Measurements from ENCODE around the gene FAM204A.

FAM204A gene

DNA sequence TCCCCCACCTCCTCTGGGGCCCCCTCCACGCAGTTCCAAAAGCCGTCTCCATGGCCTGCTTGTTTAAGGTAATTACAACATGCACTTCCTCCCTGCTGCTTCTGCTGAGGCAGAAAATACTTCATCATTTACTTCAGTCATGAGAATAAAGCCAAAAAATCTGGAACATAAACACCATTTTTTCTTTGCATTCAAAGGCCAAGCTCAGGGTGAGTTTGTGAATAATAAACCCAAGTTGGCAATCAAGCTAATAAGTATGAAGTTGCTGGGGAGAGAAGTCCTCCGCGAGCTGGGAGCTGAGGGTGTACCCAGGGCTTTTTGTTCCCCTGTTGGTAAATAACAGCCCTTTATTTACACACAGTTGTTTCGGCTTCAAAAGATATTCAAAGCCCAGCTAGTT, 70.5 kb downstream of the FAM204A start:
- no peak overlapping the region for H3K27ac ChIP-seq (ENCODE audit: low read length)
- no peak overlapping the region for H3K9ac ChIP-seq (ENCODE audit: low read depth, low read length)
- ATAC-seq (ENCODE audit: insufficient read depth, low read depth) = no peak

DNA sequence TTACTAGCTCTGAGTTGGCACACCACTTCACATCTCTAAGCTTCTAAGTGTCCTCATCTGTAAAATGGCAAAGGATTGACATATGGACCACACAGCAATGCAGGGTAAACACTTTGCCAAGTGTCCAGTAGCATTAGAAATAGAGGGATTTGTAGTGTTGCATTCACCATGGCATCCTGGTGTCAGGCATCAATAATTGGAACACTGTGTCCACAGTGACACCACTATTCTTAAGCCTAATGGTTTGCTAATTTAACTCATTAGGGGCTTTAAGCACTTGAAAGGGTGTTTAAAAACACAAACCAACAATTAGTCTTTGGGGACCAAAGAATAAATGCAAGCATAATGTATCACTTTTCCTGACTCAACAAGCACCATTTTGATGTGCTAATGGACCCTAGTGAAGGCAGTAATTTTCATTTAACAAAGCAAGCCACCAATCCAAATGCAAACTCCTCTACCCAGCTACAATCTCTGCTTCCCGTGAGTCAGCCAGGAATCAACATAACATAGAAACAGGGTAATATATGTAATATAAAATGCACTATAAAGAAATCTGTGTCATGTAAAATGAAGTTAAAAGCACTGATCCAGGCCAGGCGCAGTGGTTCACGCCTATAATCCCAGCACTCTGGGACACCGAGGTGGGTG, 75.9 kb downstream of the FAM204A start:
- H3K4me3 ChIP-seq (ENCODE audit: low read depth in 1 of 2, low read length in 2 of 2) = no peak overlapping the region
- DNase-seq = no peak
- H3K9ac ChIP-seq (ENCODE audit: low read depth, low read length) = no peak overlapping the region
- H4K20me1 ChIP-seq (ENCODE audit: insufficient read depth, low read length) = no peaks in the 10 kb centered on the region
- H3K36me3 ChIP-seq (ENCODE audit: insufficient read depth, low read length) = no peaks in the 10 kb centered on the region
- no peaks in the 10 kb centered on the region for H3K79me2 ChIP-seq (ENCODE audit: insufficient read depth, low read length)
- TF ChIP-seq CTCF (IDR thresholded peaks at IDR 0.05; ENCODE audit: borderline replicate concordance, extremely low read depth, low read length, poor library complexity, severe bottlenecking) (no peak), EZH2 (IDR thresholded peaks at IDR 0.05; ENCODE audit: borderline replicate concordance, low read depth, low read length, severe bottlenecking) (no peak)
- H3K27ac ChIP-seq (ENCODE audit: low read length) = no peak overlapping the region
- ATAC-seq (ENCODE audit: insufficient read depth, low read depth) = no peak
- no peaks in the 10 kb centered on the region for H3K4me1 ChIP-seq (ENCODE audit: insufficient read depth, low read length)
- peaks cover 39% of the 10 kb centered on the region for H3K27me3 ChIP-seq (ENCODE audit: insufficient read depth, low read length, poor library complexity)
- no peak overlapping the region for H2AFZ ChIP-seq (ENCODE audit: low read depth, low read length)
- no peaks in the 10 kb centered on the region for H3K9me3 ChIP-seq (ENCODE audit: insufficient read depth, low read length, severe bottlenecking)
- H3K4me2 ChIP-seq (ENCODE audit: insufficient read depth, low read length) = no peak overlapping the region

More for the DNA sequence above, 70.5 kb downstream of the FAM204A start:
- Histone ChIP-seq H3K36me3 (ENCODE audit: insufficient read depth, low read length) (no peaks in the 10 kb centered on the region), H4K20me1 (ENCODE audit: insufficient read depth, low read length) (no peaks in the 10 kb centered on the region), H3K9me3 (ENCODE audit: insufficient read depth, low read length, severe bottlenecking) (no peaks in the 10 kb centered on the region), H3K4me3 (ENCODE audit: low read depth in 1 of 2, low read length in 2 of 2) (no peak overlapping the region), H3K4me2 (ENCODE audit: insufficient read depth, low read length) (no peak overlapping the region), H3K4me1 (ENCODE audit: insufficient read depth, low read length) (no peaks in the 10 kb centered on the region), H3K27me3 (ENCODE audit: insufficient read depth, low read length, poor library complexity) (peaks cover 30% of the 10 kb centered on the region), H3K79me2 (ENCODE audit: insufficient read depth, low read length) (no peaks in the 10 kb centered on the region), H2AFZ (ENCODE audit: low read depth, low read length) (no peak overlapping the region)
- TF ChIP-seq CTCF (IDR thresholded peaks at IDR 0.05; ENCODE audit: borderline replicate concordance, extremely low read depth, low read length, poor library complexity, severe bottlenecking) = no peak
- TF ChIP-seq EZH2 (IDR thresholded peaks at IDR 0.05; ENCODE audit: borderline replicate concordance, low read depth, low read length, severe bottlenecking) = no peak
- no peak for DNase-seq

GRCh38 chr10:118264838-118265470, 77.2 kb downstream of the FAM204A start:
- Histone ChIP-seq H3K4me3 (ENCODE audit: low read depth in 1 of 2, low read length in 2 of 2) (no peak overlapping the region), H3K4me2 (ENCODE audit: insufficient read depth, low read length) (no peak overlapping the region), H3K79me2 (ENCODE audit: insufficient read depth, low read length) (no peaks in the 10 kb centered on the region), H3K9me3 (ENCODE audit: insufficient read depth, low read length, severe bottlenecking) (no peaks in the 10 kb centered on the region), H3K36me3 (ENCODE audit: insufficient read depth, low read length) (no peaks in the 10 kb centered on the region), H2AFZ (ENCODE audit: low read depth, low read length) (no peak overlapping the region), H3K9ac (ENCODE audit: low read depth, low read length) (no peak overlapping the region), H3K27ac (ENCODE audit: low read length) (no peak overlapping the region), H3K4me1 (ENCODE audit: insufficient read depth, low read length) (no peaks in the 10 kb centered on the region), H4K20me1 (ENCODE audit: insufficient read depth, low read length) (no peaks in the 10 kb centered on the region), H3K27me3 (ENCODE audit: insufficient read depth, low read length, poor library complexity) (peaks cover 34% of the 10 kb centered on the region)
- ATAC-seq (ENCODE audit: insufficient read depth, low read depth) = no peak
- DNase-seq = no peak
- TF ChIP-seq EZH2 (IDR thresholded peaks at IDR 0.05; ENCODE audit: borderline replicate concordance, low read depth, low read length, severe bottlenecking) (no peak), CTCF (IDR thresholded peaks at IDR 0.05; ENCODE audit: borderline replicate concordance, extremely low read depth, low read length, poor library complexity, severe bottlenecking) (no peak)
